NOMO-1 (cell line): Measurements from ENCODE around the gene PPFIA2.

Experiments used
- DNase-seq, 2 experiments: peaks; one replicate each; lab custom pipeline; 2025; ENCODE audit not compliant: unreplicated experiment in 2 of 2; lab: John Stamatoyannopoulos, UW

PPFIA2 gene

GRCh38 chr12:81465191-81465590, 294.0 kb downstream of the PPFIA2 start:
- no peak for DNase-seq

GRCh38 chr12:81461163-81461562, 298.0 kb downstream of the PPFIA2 start:
- no peak for DNase-seq

GRCh38 chr12:81450920-81451739, 308.0 kb downstream of the PPFIA2 start:
- no peak for DNase-seq

GRCh38 chr12:81441629-81442028, 317.5 kb downstream of the PPFIA2 start:
- no peak for DNase-seq

- no peak for DNase-seq
Observed at GRCh38 chr12:81440001-81440400, 319.1 kb downstream of the PPFIA2 start.

GRCh38 chr12:81439344-81439743, 319.8 kb downstream of the PPFIA2 start:
- no peak for DNase-seq

GRCh38 chr12:81417056-81417455, 342.1 kb downstream of the PPFIA2 start:
- DNase-seq = no peak

GRCh38 chr12:81416571-81416970, 342.6 kb downstream of the PPFIA2 start:
- no peak for DNase-seq

GRCh38 chr12:81414441-81414840, 344.7 kb downstream of the PPFIA2 start:
- DNase-seq = no peak

GRCh38 chr12:81412940-81413339, 346.2 kb downstream of the PPFIA2 start:
- DNase-seq = no peak

- DNase-seq = no peak
Observed at GRCh38 chr12:81403348-81403747, 355.8 kb downstream of the PPFIA2 start.

- no peak for DNase-seq
Observed at GRCh38 chr12:81401241-81401640, 357.9 kb downstream of the PPFIA2 start.

- no peak for DNase-seq
Observed at GRCh38 chr12:81400024-81400423, 359.1 kb downstream of the PPFIA2 start.

GRCh38 chr12:81395431-81395830, 363.7 kb downstream of the PPFIA2 start:
- no peak for DNase-seq

- DNase-seq = no peak
Observed at GRCh38 chr12:81389550-81390099, 369.5 kb downstream of the PPFIA2 start.

- DNase-seq = no peak
Observed at GRCh38 chr12:81386101-81386500, 373.0 kb downstream of the PPFIA2 start.

- DNase-seq = no peak
Observed at GRCh38 chr12:81381951-81382350, 377.2 kb downstream of the PPFIA2 start.

- DNase-seq = no peak
Observed at GRCh38 chr12:81378601-81379285, 380.4 kb downstream of the PPFIA2 start.

GRCh38 chr12:81377771-81378170, 381.4 kb downstream of the PPFIA2 start:
- DNase-seq = no peak

- no peak for DNase-seq
Observed at GRCh38 chr12:81375969-81376368, 383.2 kb downstream of the PPFIA2 start.

- DNase-seq = no peak
Observed at GRCh38 chr12:81370456-81370855, 388.7 kb downstream of the PPFIA2 start.

GRCh38 chr12:81369175-81369574, 390.0 kb downstream of the PPFIA2 start:
- no peak for DNase-seq
